Measurements from ENCODE around the gene CFAP299. TPM values are rescaled to one million over a fixed set of nuclear protein-coding genes. Genes with fewer than 3 reads are reported as not detected.

CFAP299 gene
- total and polyA plus RNA-seq, 2 of the 13 experiments (the other 11 are each of a cell fraction or from before 2014, with no cell fraction given): not detected

DNA sequence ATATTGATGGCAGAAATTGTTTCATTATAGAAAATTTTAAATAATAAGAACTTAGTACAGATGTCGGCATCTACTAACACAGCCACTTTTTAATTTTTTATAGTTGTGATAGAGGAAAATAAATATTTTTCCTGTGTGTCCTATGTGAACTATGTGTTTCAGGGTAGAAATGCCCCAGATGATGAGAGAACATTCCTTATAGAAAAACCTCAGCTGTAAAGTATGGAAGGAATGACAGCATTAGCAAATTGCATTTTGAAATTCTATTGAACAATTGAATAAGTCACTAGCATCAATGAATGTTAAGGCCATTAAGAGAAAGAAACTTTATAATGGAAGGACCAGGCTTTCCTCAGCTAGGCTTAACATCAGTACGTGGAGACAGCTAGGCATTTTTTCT lies 149.2 kb downstream of the CFAP299 start:
- no peak for TF ChIP-seq ZNF276 (CRISPR knock-in tag; IDR thresholded peaks at IDR 0.05; ENCODE audit: low read depth)
- TF ChIP-seq ETV5 (CRISPR knock-in tag; IDR thresholded peaks at IDR 0.05; ENCODE audit: borderline replicate concordance): no peak
- TF ChIP-seq TAF1 (CRISPR knock-in tag; IDR thresholded peaks at IDR 0.05): no peak
- TF ChIP-seq POLR2A (IDR thresholded peaks at IDR 0.05; ENCODE audit: insufficient read depth in 1 of 2, low read depth in 2 of 2, low read length in 2 of 2): no peak
- TF ChIP-seq ZIK1 (CRISPR knock-in tag; IDR thresholded peaks at IDR 0.05; ENCODE audit: borderline replicate concordance, low read depth): no peak
- TF ChIP-seq ZNF34 (CRISPR knock-in tag; IDR thresholded peaks at IDR 0.05; ENCODE audit: borderline replicate concordance): no peak
- TF ChIP-seq PBX2 (CRISPR knock-in tag; IDR thresholded peaks at IDR 0.05): no peak
- Histone ChIP-seq H3K79me2 (ENCODE audit: insufficient read depth, low read length) (no peaks in the 10 kb centered on the region), H4K20me1 (ENCODE audit: insufficient read depth, low read length) (no peaks in the 10 kb centered on the region), H3K4me2 (ENCODE audit: low read depth, low read length) (no peak overlapping the region), H3K4me3 (replicated peaks in 1 of 3; ENCODE audit: insufficient read depth in 1 of 3, low read depth in 2 of 3, low read length in 3 of 3) (no peak overlapping the region), H3K4me1 (ENCODE audit: insufficient read depth, low read length) (no peaks in the 10 kb centered on the region), H3K27me3 (ENCODE audit: control insufficient read depth in 1 of 2, insufficient read depth in 2 of 2, low read length in 2 of 2) (0 out of 5 replicates have a peak, but pooled peaks cover 0 to 2% of the 10 kb centered on the region in 2 experiments), H2AFZ (ENCODE audit: low read length) (no peak overlapping the region), H3K36me3 (replicated peaks in 1 of 2; ENCODE audit: control insufficient read depth in 1 of 2, insufficient read depth in 2 of 2, low read length in 2 of 2) (no peaks in the 10 kb centered on the region), H3K27ac (ENCODE audit: extremely low read length, insufficient read depth, low read length) (no peak overlapping the region), H3K9me3 (ENCODE audit: low read length) (no peaks in the 10 kb centered on the region), H3K9ac (ENCODE audit: insufficient read depth, low read depth, low read length) (no peak overlapping the region)
- WGBS (ENCODE audit: low lambda C conversion rate): 0% methylated on average over 2 of the region's 2 CpGs
- BruUV-seq (replicated peaks): no TSS peak
- POLR2A ChIA-PET: no interaction called here
- in situ Hi-C loops (cut with HindIII; ENCODE audit: extremely low pct_ligation_motif_present, low pct_unique_long_range_greater_than_20kb) (no loop called here), intact Hi-C loops (cut with micrococcal nuclease; ENCODE audit: unreplicated experiment) (no loop called here)
- CTCF ChIA-PET (ENCODE audit: low intra/inter-chr PET ratio, low total read pairs): no interaction called here
- ATAC-seq (no peak), DNase-seq (ENCODE audit: low spot score) (no peak), FAIRE-seq (no peak)

Measured in HepG2 (cell line).